Stimulated activated CD8-positive, alpha-beta memory T cell treated with anti-CD3 and anti-CD28 coated beads, Interleukin-4, amount 100 ng/mL, for 24 hours (primary cell): ENCODE data around the gene KCNQ5.

Experiments
- DNase-seq: peaks from one replicate; pipeline ENCODE4 v3.0.0-alpha.2; 2020; ENCODE audit warnings: low read depth

Gene KCNQ5

DNA sequence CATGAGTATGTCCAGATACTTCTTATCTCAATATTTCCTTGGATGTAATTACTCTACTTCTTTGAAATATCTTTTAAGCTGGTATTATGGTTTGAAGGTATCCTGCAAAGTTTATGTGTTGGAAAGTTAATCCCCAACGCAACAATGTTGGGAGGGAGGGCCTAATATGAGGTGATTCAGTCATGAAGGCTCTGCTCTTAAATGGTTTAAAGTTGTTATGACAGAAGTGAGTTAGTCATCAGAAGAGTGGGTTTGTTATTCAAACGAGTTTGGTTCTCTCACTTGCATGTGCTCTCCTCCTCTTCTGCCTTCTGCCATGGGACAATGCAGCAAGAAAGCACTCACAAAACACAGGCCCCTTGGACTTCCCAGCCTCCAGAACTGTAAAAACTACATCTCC lies 176.3 kb downstream of the KCNQ5 start:
- no peak for DNase-seq

DNA sequence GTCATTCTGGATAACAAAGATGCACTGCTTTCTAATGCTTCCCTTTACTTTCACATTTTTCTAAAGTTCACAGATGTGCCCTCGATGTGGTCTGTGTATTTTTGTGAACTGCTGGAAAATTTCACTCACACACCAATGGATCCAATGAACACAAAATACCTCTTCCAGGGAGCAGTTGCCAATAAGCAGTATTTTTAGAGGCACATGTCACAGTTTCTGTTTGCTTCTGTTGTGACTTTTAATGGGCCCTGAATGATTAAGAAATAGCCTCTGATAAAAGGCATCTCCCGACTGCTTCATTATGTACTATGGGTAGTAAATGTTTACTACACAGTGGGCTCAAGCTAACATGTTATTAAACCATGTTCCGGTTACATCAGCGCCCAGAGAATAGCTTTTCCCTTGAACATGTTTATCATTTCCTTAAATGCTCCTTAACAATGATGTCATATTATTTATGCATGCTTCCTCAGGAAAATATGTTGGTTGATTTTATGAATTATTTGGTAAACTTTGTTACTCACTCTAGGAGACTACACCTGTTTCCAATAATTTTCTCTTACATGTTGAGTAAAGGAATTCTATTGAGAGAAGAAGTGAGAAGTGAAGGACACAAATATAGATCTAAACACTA lies 188.0 kb downstream of the KCNQ5 start:
- no peak for DNase-seq

DNA sequence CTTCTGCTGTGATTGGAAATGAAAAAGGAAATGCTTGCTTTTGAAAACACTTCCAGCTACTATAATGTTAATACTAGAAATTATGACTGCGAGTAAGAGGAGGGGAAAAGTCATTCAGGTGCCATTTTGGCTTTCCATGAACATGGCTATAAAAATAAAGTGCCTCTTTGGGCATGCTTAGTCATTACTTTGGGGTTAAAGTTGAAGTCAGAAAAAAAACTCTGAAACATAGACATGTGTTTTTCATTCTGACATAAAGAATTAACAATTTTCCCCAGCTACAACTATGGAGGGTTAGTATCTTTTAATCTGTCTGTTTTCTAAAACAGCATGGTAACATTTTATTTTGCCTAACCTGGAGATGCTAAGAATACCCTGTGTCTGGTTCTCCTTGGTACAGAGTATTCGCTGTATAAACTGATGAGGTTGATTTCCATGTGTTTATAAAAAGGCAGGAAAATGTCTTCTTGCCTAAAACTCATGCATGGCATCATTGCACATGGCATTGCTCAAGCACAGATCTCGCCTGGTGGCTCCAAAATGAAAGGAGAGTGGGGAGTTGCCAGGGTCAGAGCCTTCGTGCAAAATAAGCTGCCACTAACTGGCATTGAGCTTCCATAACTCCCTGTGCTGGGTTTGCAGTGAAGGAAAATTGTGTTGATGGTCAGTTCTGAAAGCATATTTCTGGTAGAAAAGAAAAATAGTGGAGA lies 188.9 kb downstream of the KCNQ5 start:
- no peak for DNase-seq

DNA sequence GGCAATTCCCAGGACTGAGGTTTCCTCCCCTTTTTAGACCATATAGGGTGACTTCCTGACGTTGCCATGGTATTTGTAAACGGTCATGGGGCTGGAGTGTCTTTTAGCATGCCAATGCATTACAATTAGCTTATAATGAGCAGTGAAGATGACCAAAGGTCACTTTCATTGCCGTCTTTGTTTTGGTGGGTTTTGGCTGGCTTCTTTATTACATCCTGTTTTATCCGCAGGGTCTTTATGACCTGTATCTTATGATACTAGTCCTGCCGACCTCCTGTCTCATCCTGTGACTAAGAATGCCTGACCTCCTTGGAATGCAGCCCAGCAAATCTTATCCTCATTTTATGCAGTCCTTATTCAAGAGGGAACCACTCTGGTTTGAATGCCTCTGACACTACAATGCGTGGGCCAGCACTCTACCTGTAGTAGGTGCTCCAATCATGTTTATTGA lies 190.1 kb downstream of the KCNQ5 start:
- DNase-seq: no peak

DNA sequence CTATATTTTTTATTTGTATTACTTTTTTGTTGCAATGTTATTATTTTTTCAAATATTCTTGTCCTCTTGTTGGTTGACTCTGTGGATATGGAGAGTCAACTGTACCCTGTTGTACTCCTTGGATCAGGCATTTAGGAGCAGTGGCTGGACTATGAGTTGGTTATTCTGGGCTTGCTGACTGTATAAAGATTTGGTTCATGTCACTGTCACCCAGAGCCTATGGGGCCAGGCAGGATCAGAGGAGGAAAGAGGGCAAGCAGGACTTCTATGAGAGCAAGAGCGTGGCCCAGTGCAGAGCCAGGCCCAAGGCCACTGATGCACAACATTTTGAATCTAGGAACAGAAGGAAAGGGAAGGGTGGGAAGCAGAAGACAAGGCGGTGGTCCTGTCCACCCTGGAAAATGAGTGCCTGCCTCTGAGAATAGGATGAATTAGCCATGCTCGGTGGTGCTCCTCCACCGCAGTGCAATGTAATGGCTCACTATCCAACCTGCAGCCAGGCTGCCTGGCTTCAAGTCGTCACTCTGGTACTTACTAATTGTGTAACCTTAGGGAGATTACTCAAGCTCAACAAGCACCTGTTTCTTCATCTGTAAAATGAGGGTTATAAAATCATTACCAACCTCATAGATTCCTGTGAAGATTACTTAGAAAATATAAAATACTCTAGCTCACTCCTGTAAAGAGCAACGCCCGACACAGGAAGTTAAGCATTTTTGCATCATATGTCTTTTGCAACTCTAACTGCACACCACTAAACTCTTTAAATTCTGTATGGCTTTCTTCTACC lies 192.1 kb downstream of the KCNQ5 start:
- no peak for DNase-seq

DNA sequence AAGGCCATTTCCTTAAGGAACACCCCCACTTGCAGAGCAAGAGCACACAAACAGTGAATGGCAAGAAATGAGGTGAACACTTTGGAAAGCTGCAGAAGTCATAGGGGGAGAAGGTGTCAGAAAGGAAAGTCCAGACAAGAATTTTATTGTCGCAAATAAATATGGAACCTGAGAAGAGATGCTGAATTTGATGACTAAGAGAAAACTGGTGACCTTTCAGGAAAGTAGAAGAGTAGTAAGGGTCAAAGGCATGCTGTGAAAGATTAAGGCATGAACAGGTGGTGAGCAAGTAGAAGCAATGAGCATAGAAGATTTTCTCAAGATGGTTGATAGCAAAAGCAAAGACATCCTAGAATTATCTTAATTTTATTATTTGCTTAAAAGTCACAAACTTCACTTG lies 194.2 kb downstream of the KCNQ5 start:
- DNase-seq: no peak

DNA sequence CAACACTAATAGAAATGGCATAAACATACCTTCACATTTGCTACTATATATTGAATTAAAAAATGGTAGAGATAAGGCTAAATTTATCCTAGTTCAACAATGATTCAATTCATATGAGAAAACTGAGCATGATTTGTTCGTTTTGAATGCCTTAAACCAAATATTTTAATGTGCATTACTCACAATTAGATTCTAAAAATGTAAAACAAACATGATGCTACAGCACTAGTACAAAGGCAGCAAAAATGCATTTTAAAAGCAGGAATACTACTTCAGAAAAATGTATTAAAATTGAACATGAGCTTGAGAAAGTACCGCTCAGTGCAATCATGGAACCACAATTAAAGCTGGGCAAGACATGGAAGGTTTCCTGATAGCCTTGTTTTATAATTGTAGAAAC lies 195.3 kb downstream of the KCNQ5 start:
- DNase-seq: no peak

DNA sequence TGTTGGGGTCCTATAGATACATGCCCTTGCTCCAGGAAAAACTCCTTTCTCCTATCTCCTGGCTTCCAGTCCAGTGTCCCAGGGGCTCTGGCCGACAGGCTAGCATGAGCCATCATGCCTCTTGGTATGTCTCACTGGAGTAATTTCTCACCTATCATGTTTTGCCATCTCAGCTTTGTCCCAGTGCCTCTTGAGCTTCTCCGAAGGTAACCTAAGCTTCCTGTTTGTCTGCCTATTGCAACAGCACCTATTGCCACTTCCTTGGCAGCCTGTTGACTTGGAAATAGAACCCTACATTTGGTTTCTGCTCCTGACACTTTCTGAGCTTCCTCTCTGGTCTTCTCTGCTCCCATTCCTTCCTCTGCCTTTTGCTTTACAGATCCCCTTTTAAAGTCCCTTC lies 197.7 kb downstream of the KCNQ5 start:
- DNase-seq: no peak

DNA sequence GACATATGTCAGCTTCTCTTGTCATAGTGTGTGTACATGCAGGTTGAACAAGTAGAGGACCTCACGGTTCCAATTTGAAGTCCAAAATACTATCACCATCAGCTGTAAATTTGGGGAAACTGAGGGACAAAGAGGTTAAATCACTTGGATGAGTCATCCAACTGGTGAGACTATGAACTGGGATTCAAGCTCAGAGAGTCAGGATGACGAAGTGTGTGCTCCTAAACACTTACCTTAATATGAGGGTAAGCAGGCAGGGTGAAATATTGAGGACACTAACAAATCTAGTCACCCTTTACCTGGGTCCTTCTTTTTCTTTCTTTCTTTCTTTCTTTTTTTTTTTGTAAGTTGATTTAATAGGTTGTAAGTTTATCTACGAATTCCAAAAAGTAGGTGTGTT lies 198.3 kb downstream of the KCNQ5 start:
- DNase-seq: no peak

DNA sequence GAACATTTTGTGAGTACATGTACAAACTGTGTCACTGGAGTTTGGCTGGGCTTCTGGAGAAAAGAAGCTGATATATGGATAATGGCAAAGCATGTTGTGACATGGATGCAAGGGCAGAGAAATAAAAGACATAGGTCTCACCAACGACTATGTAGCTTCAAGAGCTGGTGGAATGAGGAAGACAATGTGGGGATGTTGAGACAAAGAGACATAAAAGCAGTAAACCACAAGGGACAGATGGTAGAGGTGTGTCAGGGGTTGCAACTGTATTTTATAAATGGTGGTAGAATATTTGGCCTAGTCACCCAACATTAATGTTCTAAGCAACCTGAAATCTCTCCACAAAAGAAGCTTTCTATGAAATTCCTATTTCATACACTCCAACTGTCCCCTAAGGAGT lies 199.0 kb downstream of the KCNQ5 start:
- DNase-seq: no peak

DNA sequence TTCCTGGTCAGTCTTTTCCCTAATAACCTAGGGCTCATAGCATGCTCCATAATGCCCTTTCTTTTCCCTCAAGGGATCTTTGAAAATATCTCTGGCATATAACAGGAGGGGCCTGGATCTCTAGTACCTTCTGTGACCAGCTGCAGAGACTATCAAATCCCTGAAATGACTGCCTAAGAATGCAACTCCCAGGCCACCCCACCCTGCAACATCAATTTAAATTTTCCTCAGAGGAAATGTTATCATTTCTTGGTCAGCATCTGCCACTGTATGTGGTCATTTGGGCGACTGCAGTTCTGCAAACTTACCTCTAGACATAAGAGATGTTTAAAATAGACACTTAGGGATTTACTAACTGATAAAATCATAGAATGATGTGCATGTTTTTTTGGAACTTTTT lies 200.2 kb downstream of the KCNQ5 start:
- no peak for DNase-seq

DNA sequence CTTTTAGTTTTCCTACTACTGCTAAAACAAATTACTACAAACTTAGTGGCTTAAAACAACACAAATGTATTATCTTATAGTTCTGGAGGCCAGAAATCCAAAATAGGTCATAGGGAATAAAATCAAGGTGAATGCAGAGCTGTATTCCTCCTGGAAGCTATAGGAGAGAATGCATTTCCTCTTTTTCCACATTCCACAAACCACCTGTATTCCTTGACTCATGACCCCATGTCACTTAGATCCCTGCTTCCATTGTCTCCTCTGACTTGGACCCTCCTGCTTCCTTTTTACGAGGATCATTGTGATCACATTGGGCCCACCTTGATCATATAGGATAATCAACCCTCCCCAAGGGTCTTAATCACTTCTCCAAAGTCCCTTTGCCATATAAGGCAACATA lies 200.8 kb downstream of the KCNQ5 start:
- no peak for DNase-seq

DNA sequence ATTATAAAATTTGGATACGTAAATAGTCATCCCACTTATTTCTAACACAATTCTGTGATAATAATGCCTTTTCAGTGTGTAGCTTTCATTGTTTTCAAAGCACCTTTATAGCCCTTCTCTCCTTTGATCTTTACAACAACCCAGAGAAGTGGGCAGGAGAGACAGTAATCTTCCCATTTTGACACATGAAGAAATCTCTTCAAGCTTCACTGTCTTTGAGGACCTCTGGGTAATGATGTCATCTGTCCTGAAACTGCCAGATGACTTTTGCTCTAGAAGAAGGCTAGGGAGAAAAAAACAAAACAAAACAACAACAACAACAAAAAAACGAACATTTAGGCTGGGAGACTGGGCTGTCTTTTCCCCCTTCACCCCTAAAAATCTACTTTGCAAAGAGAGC lies 203.0 kb downstream of the KCNQ5 start:
- DNase-seq: no peak

DNA sequence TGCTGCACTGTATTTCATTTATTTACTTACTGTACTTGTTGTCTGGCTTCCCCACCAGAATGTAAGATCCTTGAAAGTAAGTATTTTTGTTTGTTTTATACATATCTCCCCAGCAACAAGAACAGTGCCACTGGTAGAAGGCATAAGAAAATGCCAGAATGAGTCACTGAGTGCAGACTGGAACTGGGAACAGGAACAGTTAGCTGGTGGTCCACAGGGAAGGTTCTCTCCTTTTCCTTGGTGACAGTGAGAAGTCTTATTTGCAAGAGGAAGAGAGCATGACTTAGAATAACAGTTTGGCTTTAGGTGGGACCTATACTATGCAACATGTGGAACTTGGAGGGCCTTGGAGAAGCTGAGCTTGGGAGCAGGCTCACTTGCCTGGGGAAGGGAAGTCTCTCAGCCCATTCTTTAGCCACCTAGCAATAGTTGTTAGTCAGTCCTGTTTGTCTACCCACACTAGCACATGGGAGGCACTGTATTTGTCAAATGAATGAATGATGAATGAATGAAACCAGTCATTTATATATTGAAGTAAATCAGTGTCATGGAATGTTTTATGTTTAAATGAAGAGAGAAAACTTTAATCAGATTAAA lies 203.5 kb downstream of the KCNQ5 start:
- DNase-seq: no peak

DNA sequence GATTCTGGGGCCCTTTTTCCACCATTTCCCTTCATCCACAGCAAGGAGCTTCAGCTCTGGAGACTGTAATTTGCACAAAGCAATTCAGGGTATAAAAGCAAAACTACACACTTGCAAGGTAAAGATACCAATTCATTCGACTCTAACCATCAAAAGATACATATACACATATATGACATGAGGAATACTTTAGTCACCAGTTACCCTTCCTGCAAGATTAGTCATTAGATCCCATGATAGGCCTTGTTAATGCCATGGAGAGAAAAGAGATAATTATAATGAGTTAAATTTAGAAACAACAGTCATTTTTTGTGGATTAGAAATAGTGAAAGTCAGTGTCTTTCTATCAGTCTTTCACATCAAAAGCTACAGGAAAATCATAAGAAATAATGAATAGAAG lies 204.2 kb downstream of the KCNQ5 start:
- no peak for DNase-seq

DNA sequence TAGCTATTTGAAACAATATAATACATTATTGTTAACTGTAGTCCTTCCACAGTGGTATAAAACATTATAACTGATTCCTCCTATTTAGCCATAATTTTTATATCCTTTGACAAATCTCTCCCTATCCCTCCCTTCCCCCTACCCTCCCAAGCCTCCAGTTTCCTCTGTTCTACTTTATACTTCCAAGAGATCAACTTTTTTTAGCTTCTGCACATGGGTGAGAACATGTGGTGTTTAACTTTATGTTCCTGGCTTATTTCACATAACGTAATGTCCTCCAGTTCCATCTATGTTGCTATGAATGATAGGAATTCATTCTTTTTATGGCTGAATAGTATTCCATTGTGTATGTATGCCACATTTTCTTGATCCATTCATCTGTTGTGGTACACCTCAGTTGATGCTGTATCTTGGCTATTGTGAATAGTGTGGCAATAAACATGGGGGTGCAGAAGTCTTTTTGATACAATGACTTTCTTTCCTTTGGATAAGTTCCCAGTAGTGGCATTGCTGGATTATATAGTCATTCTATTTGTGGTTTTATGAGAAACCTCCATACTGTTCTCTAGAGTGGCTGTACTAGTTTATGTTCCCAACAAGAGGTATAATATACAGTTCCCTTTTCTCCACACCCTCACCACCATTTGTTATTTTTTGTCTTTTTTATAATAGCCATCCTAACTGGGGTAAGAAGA lies 205.0 kb downstream of the KCNQ5 start:
- DNase-seq: no peak

DNA sequence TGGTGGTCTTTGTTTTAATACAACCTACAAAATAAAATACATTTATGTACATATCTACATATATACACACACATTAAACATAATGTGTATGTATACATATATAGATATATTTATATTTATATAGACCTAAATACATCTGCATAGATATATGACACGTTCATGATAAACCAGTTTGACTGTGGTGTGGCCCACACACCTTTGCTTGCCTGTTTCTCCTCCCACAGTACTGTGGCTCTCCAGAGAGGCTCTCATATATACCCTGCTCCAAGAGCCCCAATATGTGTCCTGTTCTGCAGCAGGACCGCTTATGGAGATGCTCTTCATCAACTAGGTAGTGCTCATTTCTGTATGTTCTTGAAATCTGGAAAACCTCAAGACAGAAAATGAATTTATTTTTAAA lies 207.0 kb downstream of the KCNQ5 start:
- no peak for DNase-seq

DNA sequence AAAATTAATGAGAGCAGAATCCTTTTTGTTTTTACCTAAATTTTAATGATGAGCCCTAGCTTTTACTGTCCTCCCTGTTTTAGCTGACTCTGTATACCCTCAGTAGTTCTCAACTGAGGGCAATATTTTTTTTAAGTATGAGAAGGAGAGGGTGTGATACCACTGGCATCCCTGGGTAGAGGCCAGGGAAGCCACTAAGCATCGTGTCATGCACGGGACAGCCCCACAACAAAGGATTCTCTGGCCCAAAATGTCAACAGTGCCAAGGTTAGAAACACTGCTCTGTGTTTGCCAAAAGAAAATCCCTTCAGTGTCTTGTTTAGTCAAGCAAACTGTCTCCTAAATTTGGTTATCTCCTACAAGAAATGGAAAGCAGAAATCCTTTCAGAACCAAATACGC lies 210.4 kb downstream of the KCNQ5 start:
- no peak for DNase-seq

DNA sequence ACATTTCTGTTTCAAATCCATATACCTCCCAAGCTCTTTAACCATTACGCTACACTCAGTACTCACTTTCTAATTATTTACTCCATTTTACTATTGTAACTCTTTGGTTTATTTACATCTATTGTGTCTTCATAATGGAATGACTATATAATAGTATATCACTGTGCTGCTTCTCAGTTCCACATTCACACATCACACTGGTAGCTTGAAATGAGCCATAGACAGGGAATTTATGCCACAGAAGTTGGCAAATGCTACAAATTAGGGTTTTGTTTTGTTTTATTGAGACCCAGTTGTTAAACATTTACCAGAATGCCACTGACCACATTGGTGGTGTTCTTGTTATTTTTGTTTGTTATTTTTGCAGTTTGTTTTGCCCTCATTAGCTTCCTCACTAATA lies 213.9 kb downstream of the KCNQ5 start:
- DNase-seq: no peak

DNA sequence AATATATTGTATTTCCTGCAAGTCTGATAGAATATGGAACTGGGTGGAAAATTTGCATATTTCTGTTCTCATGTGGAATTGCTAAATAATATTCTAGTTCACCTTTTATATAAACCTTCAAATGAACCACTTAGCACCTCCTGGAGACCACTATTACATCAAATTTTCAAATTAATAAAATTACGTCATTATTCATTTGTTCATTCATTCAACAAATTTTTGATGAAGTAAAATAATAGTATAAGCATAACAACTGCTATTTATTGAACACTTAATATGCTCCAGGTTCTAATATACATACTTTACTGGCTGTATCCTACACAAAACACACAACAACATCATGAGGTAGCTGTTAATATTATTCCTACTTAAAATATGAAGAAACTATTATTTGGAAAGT lies 215.1 kb downstream of the KCNQ5 start:
- DNase-seq: no peak

DNA sequence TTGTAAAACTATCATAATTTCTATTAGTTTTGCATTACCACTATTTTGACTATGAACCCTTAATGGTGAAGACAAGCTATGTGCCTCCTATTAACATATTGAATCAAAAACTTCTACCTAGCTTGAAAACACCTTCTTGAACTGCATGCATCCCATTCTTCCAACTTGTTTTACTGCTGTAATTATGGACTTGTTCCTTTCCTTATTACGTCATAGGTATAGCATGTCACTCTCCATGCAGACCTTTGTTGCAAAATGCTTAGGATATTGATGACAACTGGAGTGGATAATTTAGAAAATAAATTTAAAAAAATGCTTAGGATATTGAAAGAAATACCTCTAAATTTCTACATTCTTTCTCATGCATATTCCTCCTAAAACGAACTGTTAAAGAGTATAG lies 219.3 kb downstream of the KCNQ5 start:
- DNase-seq: no peak

DNA sequence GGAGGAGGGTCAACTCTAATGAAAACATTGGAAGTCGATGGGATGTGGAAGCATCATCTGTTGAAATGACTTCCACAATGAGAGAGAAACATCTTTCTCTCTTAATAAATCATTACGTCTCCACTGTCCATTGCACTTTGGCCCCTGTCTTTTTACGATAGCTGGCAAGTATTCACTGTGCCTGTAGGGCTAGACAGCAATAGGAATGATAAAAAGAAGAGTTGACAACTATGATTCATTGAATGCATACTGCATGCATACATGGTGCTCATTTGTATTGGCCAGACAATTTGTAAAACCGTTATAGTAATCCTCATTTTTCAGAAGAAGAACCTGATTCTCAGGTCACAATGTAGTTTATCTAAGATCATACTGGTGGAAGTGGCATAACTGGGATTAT lies 220.3 kb downstream of the KCNQ5 start:
- no peak for DNase-seq
